ENCODE data around the gene C3orf62.
"Not testable (repeated sequence)": the region's sequence is repeated elsewhere in the genome, so short reads cannot be mapped to it uniquely, and the experiment has no call there.

- not testable (repeated sequence) for TF ChIP-seq CTCF (IDR thresholded peaks at IDR 0.05; ENCODE audit: low read depth, low read length, poor library complexity, severe bottlenecking); EZH2phosphoT487 (IDR thresholded peaks at IDR 0.05; ENCODE audit: borderline replicate concordance, low read length)
These were observed 56.0 kb downstream of the C3orf62 start for GRCh38 chr3:49220985-49221563.

Measured in DOHH2 (cell line).